Stimulated activated naive B cell treated with anti-CD40 and anti-IgM and Interleukin-4, amounts not matched to agents 10 μg/mL and 1 μg/mL and 100 μg/mL, for 72 hours (primary cell): ENCODE results near the gene FBXW2.

Source experiments
- ATAC-seq, 2 donors: fragments of 150-1000 bp; cut with Tn5 transposase; replicated peaks; 2 replicates each; pipeline ENCODE4 v1.10.0; 2021; ENCODE audit warnings: moderate library complexity in 1 of 2
- DNase-seq: peaks from one replicate; pipeline ENCODE4 v3.0.0; 2021
- H3K27ac Mint-ChIP-seq: one replicate; pipeline ENCODE4 v1.8.0; 2022; ENCODE audit warnings: mild to moderate bottlenecking, mixed read lengths
- H3K27me3 Mint-ChIP-seq, 2 donors: one replicate each; pipeline ENCODE4 v1.8.0; 2022; ENCODE audit warnings: mixed read lengths in 2 of 2
- H3K36me3 Mint-ChIP-seq, 2 donors: one replicate each; pipeline ENCODE4 v1.8.0; 2022; ENCODE audit warnings: mixed read lengths in 2 of 2, mild to moderate bottlenecking in 1 of 2
- H3K4me1 Mint-ChIP-seq, 2 donors: one replicate each; pipeline ENCODE4 v1.8.0; 2022; ENCODE audit warnings: mixed read lengths in 2 of 2, mild to moderate bottlenecking in 1 of 2
- H3K4me3 Mint-ChIP-seq, 2 donors: one replicate each; pipeline ENCODE4 v1.8.0; 2022; ENCODE audit warnings: mild to moderate bottlenecking in 2 of 2, mixed read lengths in 2 of 2, moderate library complexity in 1 of 2
- H3K9me3 Mint-ChIP-seq, 2 donors: one replicate each; pipeline ENCODE4 v1.8.0; 2022; ENCODE audit warnings: mixed read lengths in 2 of 2, mild to moderate bottlenecking in 1 of 2

FBXW2 gene

DNA sequence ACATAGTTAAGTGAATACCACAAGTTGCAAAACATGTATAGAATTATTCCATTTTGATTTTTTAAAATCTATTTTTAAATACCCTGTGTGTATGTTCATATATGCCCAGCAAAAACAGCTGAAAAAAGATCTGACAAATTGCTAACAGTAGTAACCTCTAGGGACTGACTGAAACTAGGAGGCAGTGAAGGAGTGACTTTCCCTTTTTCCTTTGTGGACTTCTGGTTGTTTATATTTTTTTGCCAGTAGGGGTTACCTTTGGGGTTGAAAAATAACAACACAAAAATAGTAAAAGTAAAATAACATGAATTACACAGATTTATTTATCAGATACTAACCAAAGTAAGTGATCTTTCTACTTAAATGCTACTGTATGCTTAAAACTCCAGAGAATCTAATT is 81.9 kb downstream of the FBXW2 start:
- no peaks in the 10 kb centered on the region for H3K9me3 Mint-ChIP-seq
- no peaks in the 10 kb centered on the region for H3K27me3 Mint-ChIP-seq
- no peak overlapping the region for H3K27ac Mint-ChIP-seq
- ATAC-seq, result no peak
- no peak for DNase-seq
- peaks cover 27 to 30% of the 10 kb centered on the region in 2 donors for H3K4me1 Mint-ChIP-seq
- H3K4me3 Mint-ChIP-seq, result no peak overlapping the region
- no peaks in the 10 kb centered on the region for H3K36me3 Mint-ChIP-seq

DNA sequence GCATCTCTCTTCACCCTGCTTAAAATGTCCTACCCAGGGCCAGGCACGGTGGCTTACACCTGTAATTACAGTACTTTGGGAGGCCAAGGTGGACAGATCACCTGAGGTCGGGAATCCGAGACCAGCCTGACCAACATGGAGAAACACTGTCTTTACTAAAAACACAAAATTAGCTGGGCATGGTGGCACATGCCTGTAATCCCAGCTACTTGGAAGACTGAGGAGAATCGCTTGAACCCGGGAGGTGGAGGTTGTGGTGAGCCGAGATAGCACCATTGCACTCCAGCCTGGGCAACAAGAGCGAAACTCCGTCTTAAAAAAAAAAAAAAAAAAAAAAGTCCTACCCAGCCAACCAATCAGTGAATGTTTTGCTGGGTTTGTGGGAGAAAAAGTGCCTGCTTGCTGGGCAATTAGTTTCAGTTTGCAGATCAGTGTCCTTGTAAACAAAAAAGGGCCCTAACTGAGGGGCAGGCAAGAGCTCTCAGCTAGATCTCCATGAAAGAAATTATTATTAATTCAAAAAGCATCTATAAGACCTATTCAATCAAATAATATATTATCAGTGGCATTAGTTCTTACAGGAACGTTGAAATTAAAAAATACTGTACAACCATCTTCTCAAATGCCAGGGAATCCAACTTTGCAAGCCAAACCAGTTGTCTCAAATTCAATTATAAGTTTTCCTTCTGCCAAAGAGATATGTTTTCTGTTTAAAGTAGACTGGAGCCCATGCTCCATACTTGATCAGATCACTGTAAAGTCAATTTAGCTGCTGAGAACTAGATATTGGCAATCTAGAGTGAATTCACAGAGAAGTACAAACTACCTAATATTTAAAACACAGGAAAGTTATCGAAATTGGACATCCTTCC is 82.9 kb downstream of the FBXW2 start:
- DNase-seq, result peak; percentile 36
- Mint-ChIP-seq H3K27ac (peak overlapping the region; percentile 82), H3K9me3 (no peaks in the 10 kb centered on the region), H3K4me1 (peaks cover 24 to 30% of the 10 kb centered on the region in 2 donors), H3K36me3 (no peaks in the 10 kb centered on the region), H3K4me3 (peak overlapping the region; percentile 85 to 88), H3K27me3 (no peaks in the 10 kb centered on the region)
- peak in 1 of 2 donors; percentile 7 for ATAC-seq

GRCh38 chr9:120708526-120709224 is 84.5 kb downstream of the FBXW2 start:
- no peak for ATAC-seq
- no peaks in the 10 kb centered on the region for H3K9me3 Mint-ChIP-seq
- no peak for DNase-seq
- H3K27ac Mint-ChIP-seq, result no peak overlapping the region
- peaks cover 0 to 3% of the 10 kb centered on the region in 2 donors for H3K36me3 Mint-ChIP-seq
- H3K27me3 Mint-ChIP-seq, result no peaks in the 10 kb centered on the region
- H3K4me3 Mint-ChIP-seq, result peak overlapping the region; percentile 41 to 59
- H3K4me1 Mint-ChIP-seq, result peaks cover 24 to 28% of the 10 kb centered on the region in 2 donors

DNA sequence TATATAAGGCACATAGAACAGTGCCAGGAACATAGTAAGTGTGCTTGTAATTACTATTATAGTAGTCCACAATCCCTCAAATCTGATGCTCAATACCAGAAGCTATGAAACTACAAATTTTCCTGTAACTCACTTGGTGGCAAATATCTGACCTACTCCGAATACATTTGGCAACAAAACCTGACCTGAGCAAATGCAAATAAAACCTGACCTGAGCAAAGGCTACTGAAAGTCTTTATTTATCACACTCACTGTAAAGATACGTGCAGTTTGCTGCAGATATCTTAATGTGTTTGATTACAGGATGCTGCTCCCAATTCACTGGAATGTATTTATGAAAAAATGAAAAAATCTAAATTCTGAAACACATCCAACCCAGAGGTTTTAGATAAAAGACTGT is 86.0 kb downstream of the FBXW2 start:
- Mint-ChIP-seq H3K9me3 (no peaks in the 10 kb centered on the region), H3K36me3 (peaks cover 0 to 3% of the 10 kb centered on the region in 2 donors), H3K27ac (no peak overlapping the region), H3K4me1 (peaks cover 13% of the 10 kb centered on the region in 2 donors), H3K4me3 (no peak overlapping the region), H3K27me3 (no peaks in the 10 kb centered on the region)
- ATAC-seq, result no peak
- DNase-seq, result no peak
